GM13977 (cell line): Measurements from ENCODE around the gene LRR1.

Source experiments
- DNase-seq: peaks from one replicate; pipeline ENCODE4 v3.0.0; 2012; ENCODE audit warnings: low spot score
- in situ Hi-C: fragments of 300-500 bp; cut with MboI; formaldehyde crosslinking; loops from one replicate; pipeline ENCODE4 v1.12.0; 2022; ENCODE audit warnings: low sequenced_read_pairs, low pct_unique_long_range_greater_than_20kb, mixed read lengths, inconsistent platforms; ENCODE audit not compliant: unreplicated experiment
- TF ChIP-seq, protein P1 (sequence below): IDR thresholded peaks from 2 replicates; pipeline ENCODE4 v1.5.1; 2012; ENCODE audit warnings: mild to moderate bottlenecking, control low read depth; ENCODE audit not compliant: insufficient read depth; ENCODE audit errors: extremely low read depth, missing control alignments

The LRR1 gene

DNA sequence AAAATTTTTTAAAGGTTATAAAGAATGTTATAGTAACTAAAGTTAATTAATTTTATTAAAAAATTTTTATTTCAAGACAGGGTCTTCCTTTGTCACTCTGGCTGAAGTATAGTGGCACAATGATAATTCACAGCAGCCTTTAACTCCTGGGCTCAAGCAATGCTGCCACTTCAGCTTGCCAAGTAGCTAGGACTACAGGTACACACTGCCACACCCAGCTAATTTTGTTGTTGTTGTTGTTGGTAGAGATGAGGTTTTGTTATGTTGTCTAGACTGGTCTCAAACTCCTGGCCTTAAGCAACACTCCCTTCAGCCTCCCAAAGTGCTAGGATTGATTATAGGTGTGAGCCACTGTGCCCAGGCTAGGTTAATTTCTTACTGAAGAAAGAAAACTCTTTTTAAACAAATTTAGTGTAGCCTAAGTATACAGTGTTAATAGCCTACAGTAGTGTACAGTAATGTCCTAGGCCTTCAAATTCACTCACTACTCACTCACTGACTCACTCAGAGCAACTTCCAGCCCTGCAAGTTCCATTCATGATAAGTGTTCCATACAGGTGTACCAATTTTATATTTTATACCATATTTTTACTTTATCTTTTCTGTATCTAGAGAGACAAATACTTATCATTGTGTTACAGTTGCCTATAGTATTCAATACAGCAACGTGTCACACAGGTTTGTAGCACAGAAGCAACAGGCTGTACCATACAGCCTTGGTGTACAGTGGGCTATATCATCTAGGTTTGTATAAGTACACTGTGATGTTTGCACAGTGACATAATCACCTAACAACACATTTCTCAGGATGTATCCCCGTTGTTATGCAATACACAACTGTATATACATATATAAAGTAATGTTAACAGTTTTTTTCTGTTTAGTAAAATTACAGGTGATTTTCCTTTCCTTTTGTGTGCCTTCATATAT, 61.1 kb downstream of the LRR1 start:
- DNase-seq = no peak
- TF ChIP-seq, protein P1, sequence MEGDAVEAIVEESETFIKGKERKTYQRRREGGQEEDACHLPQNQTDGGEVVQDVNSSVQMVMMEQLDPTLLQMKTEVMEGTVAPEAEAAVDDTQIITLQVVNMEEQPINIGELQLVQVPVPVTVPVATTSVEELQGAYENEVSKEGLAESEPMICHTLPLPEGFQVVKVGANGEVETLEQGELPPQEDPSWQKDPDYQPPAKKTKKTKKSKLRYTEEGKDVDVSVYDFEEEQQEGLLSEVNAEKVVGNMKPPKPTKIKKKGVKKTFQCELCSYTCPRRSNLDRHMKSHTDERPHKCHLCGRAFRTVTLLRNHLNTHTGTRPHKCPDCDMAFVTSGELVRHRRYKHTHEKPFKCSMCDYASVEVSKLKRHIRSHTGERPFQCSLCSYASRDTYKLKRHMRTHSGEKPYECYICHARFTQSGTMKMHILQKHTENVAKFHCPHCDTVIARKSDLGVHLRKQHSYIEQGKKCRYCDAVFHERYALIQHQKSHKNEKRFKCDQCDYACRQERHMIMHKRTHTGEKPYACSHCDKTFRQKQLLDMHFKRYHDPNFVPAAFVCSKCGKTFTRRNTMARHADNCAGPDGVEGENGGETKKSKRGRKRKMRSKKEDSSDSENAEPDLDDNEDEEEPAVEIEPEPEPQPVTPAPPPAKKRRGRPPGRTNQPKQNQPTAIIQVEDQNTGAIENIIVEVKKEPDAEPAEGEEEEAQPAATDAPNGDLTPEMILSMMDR = no peak
- in situ Hi-C loops = no loop called here
